Transverse colon (tissue), 4 donors: Measurements from ENCODE around the gene CALCB. TPM values are rescaled to one million over a fixed set of nuclear protein-coding genes. Genes with fewer than 3 reads are reported as not detected.
"Not testable (repeated sequence)": the region's sequence is repeated elsewhere in the genome, so short reads cannot be mapped to it uniquely, and the experiment has no call there.

Source experiments
- DNase-seq: peaks from one replicate; pipeline ENCODE4 v3.0.0-alpha.2; 2019
- H3K27ac ChIP-seq, 4 donors: fragments of 200-600 bp; sonication (generic); 2 replicates each; pipeline ENCODE4 v1.5.1; 2016 to 2018; ENCODE audit warnings: inconsistent platforms in 4 of 4
- H3K27me3 ChIP-seq: fragments of 200-600 bp; sonication (generic); 2 replicates; pipeline ENCODE4 v1.5.1; 2017; ENCODE audit warnings: inconsistent platforms
- H3K36me3 ChIP-seq, 4 donors: fragments of 200-600 bp; sonication (generic); 2 replicates each; pipeline ENCODE4 v1.5.1; 2017 to 2019; ENCODE audit warnings: inconsistent platforms in 4 of 4
- H3K4me1 ChIP-seq, 4 donors: fragments of 200-600 bp; sonication (generic); 2 replicates each; pipeline ENCODE4 v1.5.1; 2017 to 2020; ENCODE audit warnings: inconsistent platforms in 4 of 4
- H3K4me3 ChIP-seq, 4 donors: fragments of 200-600 bp; sonication (generic); 1 replicate in 1 of 4; 2 replicates in 3 of 4; pipeline versions ENCODE4 v1.5.1 to v1.6.1; 2017 to 2019; ENCODE audit warnings: inconsistent platforms in 4 of 4
- H3K9me3 ChIP-seq, 2 donors: fragments of 200-600 bp; sonication (generic); 2 replicates each; pipeline ENCODE4 v1.5.1; 2017 to 2019; ENCODE audit warnings: inconsistent platforms in 2 of 2
- EP300 ChIP-seq: sonication (generic); formaldehyde crosslinking; IDR thresholded peaks from one replicate; pipeline ENCODE4 v1.6.1; 2017; ENCODE audit warnings: antibody characterized with exemption, low read depth
- POLR2A ChIP-seq: fragments of 450-650 bp; IDR thresholded peaks from one replicate; pipeline ENCODE4 v1.6.1; 2016; ENCODE audit warnings: antibody characterized with exemption, mild to moderate bottlenecking, moderate library complexity
- POLR2AphosphoS5 ChIP-seq, 3 donors: sonication (generic); formaldehyde crosslinking; IDR thresholded peaks; one replicate each; pipeline ENCODE4 v1.6.1; 2016; ENCODE audit warnings: antibody characterized with exemption in 3 of 3
- WGBS, 2 donors: methylation state at CpG; one replicate each; pipeline ENCODE4 v1.1.5; 2018; ENCODE audit warnings: low coverage in 1 of 2; 5-methylcytosine and 5-hydroxymethylcytosine counted together
- in situ Hi-C, 4 donors: fragments of 200-750 bp; cut with MboI; loops; one replicate each; pipeline versions ENCODE4 v1.15.0 to v1.15.1; 2017; ENCODE audit warnings: low sequenced_read_pairs in 3 of 4, low pct_ligation_motif_present in 1 of 4, low pct_unique_long_range_greater_than_20kb in 1 of 4
- intact Hi-C: fragments of 100-400 bp; cut with DNase I; formaldehyde crosslinking; loops from one replicate; pipeline ENCODE4 v1.15.1; 2023; ENCODE audit warnings: low total_unique reads
- total RNA-seq, 4 donors: library from RNA; depleted of rRNA; stranded (reverse); fragments of >200 nt; gene quantifications; one replicate each; pipeline ENCODE4 v1.1.0, GENCODE V29; 2016
- TF ChIP-seq, protein P1 (sequence below), 5 experiments: fragments of 200-600 bp in 3 of 5; fragments of 450-650 bp in 2 of 5; sonication (generic) in 3 of 5; IDR thresholded peaks; 1 replicate in 2 of 5; 2 replicates in 3 of 5; pipeline ENCODE4 v1.5.1; 2016 to 2017; ENCODE audit warnings: antibody characterized with exemption in 5 of 5, inconsistent platforms in 3 of 5, mild to moderate bottlenecking in 2 of 5, moderate library complexity in 1 of 5

CALCB gene
- total RNA-seq, 4 donors from 2014 or later: 0.60 to 0.75 (median 0.64) TPM; not detected in 1

GRCh38 chr11:15028379-15028778, 45.0 kb upstream of the CALCB start:
- no peak for TF ChIP-seq POLR2AphosphoS5 (IDR thresholded peaks at IDR 0.05)
- TF ChIP-seq, protein P1, sequence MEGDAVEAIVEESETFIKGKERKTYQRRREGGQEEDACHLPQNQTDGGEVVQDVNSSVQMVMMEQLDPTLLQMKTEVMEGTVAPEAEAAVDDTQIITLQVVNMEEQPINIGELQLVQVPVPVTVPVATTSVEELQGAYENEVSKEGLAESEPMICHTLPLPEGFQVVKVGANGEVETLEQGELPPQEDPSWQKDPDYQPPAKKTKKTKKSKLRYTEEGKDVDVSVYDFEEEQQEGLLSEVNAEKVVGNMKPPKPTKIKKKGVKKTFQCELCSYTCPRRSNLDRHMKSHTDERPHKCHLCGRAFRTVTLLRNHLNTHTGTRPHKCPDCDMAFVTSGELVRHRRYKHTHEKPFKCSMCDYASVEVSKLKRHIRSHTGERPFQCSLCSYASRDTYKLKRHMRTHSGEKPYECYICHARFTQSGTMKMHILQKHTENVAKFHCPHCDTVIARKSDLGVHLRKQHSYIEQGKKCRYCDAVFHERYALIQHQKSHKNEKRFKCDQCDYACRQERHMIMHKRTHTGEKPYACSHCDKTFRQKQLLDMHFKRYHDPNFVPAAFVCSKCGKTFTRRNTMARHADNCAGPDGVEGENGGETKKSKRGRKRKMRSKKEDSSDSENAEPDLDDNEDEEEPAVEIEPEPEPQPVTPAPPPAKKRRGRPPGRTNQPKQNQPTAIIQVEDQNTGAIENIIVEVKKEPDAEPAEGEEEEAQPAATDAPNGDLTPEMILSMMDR (IDR thresholded peaks at IDR 0.05): no peak
- TF ChIP-seq EP300: no peak
- TF ChIP-seq POLR2A: no peak
- H3K27me3 ChIP-seq: no peaks in the 10 kb centered on the region
- H3K4me3 ChIP-seq: no peak overlapping the region
- no peaks in the 10 kb centered on the region for H3K4me1 ChIP-seq
- no peak for DNase-seq
- in situ Hi-C loops: no loop called here
- no peak overlapping the region for H3K27ac ChIP-seq
- no peaks in the 10 kb centered on the region for H3K9me3 ChIP-seq
- no peaks in the 10 kb centered on the region for H3K36me3 ChIP-seq
- intact Hi-C loops: no loop called here

DNA sequence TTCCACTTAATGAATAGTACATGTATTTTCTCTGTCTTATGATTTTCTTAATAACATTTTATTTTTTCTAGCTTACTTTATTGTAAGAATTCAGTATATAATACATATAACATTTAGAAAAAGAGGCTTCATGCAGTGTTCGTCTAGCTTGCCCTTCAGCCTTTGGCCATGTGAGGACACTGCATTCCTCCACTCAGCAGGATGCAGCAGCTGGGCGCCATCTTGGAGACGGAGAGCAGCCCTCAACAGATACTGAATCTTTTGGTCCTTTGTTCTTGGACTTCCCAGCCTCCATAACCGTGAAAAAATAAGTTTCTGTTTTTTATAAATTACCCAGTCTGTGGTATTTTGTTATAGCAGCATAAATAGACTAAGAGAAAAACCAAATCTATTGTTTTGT, 41.4 kb upstream of the CALCB start:
- DNase-seq, H3K4me3 ChIP-seq, H3K27me3 ChIP-seq, H3K36me3 ChIP-seq, in situ Hi-C loops, H3K4me1 ChIP-seq, intact Hi-C loops, H3K27ac ChIP-seq, H3K9me3 ChIP-seq: not testable (repeated sequence)
- WGBS, 2 donors: 89 to 92% methylated on average over 4 of the region's 4 CpGs

DNA sequence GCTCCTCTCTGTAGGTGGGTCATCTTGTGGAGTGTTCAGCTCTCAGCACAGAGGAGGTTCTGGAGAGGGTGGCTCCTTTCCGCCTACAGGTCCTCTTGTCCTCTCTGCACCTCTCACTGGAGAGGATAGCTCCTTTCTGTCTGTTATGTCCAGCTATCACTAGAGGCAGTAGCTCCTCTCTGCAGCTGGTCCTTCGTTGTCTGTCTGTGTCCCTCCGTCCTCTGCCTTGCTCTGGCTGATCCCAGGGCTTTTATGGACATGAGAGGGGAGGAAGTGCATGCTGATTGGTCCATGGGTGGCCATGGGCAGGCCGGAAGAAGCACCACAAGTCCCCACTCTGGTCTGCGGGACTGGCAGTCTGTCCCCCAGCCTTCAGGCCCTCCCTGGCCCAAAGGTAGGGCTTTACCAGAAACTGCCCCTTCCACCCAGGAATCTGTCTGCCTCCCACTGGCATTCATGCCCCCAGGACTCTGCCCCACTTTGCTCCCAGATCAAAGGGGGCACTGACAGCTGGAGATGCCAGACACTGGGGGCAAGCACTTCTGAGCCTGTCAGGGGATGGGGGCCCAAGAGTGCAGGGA, 38.6 kb upstream of the CALCB start:
- TF ChIP-seq, protein P1 (IDR thresholded peaks at IDR 0.05): no peak
- TF ChIP-seq EP300 (no peak), POLR2A (no peak), POLR2AphosphoS5 (IDR thresholded peaks at IDR 0.05) (no peak)
- in situ Hi-C loops: no loop called here
- Histone ChIP-seq H3K4me3 (no peak overlapping the region), H3K27ac (no peak overlapping the region), H3K27me3 (peaks cover 6% of the 10 kb centered on the region), H3K9me3 (no peaks in the 10 kb centered on the region), H3K4me1 (no peaks in the 10 kb centered on the region), H3K36me3 (no peaks in the 10 kb centered on the region)
- 80% methylated on average over 5 of the region's 5 CpGs; no CpG with 5 or more reads in 1 of the 2 donors for WGBS, 2 donors
- intact Hi-C loops: no loop called here
- no peak for DNase-seq

DNA sequence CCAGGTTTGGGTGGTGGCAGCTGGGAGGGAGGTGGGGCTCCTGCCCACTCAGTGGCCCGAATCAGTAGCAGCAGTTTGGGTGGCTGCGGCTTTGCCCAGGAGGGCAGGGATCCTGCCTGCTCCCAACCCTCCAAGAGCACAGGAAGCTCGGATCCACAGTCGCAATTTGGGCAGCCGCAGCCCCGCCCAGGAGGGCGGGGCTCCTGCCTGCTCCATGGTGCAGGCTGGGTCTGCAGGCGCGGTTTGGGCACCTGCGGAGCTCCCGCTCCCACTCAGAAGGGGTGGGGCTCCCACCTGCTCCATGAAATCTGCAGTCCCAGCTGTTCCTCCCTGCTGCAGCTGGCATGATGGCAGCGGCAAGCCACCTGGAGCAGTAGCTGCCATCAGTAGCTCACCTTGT, 38.1 kb upstream of the CALCB start:
- Histone ChIP-seq H3K4me3 (no peak overlapping the region), H3K4me1 (no peaks in the 10 kb centered on the region), H3K27me3 (peaks cover 6% of the 10 kb centered on the region), H3K9me3 (no peaks in the 10 kb centered on the region), H3K36me3 (no peaks in the 10 kb centered on the region), H3K27ac (no peak overlapping the region)
- DNase-seq: no peak
- intact Hi-C loops: no loop called here
- TF ChIP-seq EP300: no peak
- TF ChIP-seq, protein P1 (IDR thresholded peaks at IDR 0.05): no peak
- no peak for TF ChIP-seq POLR2AphosphoS5 (IDR thresholded peaks at IDR 0.05)
- TF ChIP-seq POLR2A: no peak
- in situ Hi-C loops: no loop called here
- WGBS, 2 donors: 23% methylated on average over 9 of the region's 12 CpGs; no CpG with 5 or more reads in 1 of the 2 donors

- Histone ChIP-seq H3K4me1 (no peaks in the 10 kb centered on the region), H3K9me3 (no peaks in the 10 kb centered on the region), H3K27me3 (peaks cover 6% of the 10 kb centered on the region), H3K36me3 (no peaks in the 10 kb centered on the region), H3K4me3 (no peak overlapping the region), H3K27ac (no peak overlapping the region)
- DNase-seq: no peak
- intact Hi-C loops (no loop called here), in situ Hi-C loops (no loop called here)
- 90 to 96% methylated on average over 2 of the region's 2 CpGs for WGBS, 2 donors
- TF ChIP-seq, protein P1 (IDR thresholded peaks at IDR 0.05): no peak
- TF ChIP-seq POLR2A: no peak
- no peak for TF ChIP-seq POLR2AphosphoS5 (IDR thresholded peaks at IDR 0.05)
- TF ChIP-seq EP300: no peak
Measured at GRCh38 chr11:15038963-15039362, 34.4 kb upstream of the CALCB start.
